Endothelial cell (in vitro differentiated cells): Measurements from ENCODE around the gene ENTPD2. TPM values are rescaled to one million over a fixed set of nuclear protein-coding genes. Genes with fewer than 3 reads are reported as not detected.

Experiments
- DNase-seq: peaks from one replicate; pipeline ENCODE4 v3.0.0; 2021; ENCODE audit warnings: low spot score
- H3K27ac Mint-ChIP-seq: one replicate; pipeline ENCODE4 v1.8.0; 2021; ENCODE audit warnings: mixed read lengths, inconsistent platforms; ENCODE audit not compliant: unreplicated experiment
- H3K27me3 Mint-ChIP-seq: one replicate; pipeline ENCODE4 v1.8.0; 2021; ENCODE audit warnings: mild to moderate bottlenecking, moderate library complexity, mixed read lengths, inconsistent platforms; ENCODE audit not compliant: unreplicated experiment
- H3K36me3 Mint-ChIP-seq: one replicate; pipeline ENCODE4 v1.8.0; 2021; ENCODE audit warnings: mild to moderate bottlenecking, low read depth, mixed read lengths, inconsistent platforms; ENCODE audit not compliant: unreplicated experiment
- H3K4me1 Mint-ChIP-seq: one replicate; pipeline ENCODE4 v1.8.0; 2021; ENCODE audit warnings: mild to moderate bottlenecking, mixed read lengths, inconsistent platforms; ENCODE audit not compliant: unreplicated experiment
- H3K4me3 Mint-ChIP-seq: one replicate; pipeline ENCODE4 v1.8.0; 2021; ENCODE audit warnings: mild to moderate bottlenecking, mixed read lengths, inconsistent platforms; ENCODE audit not compliant: unreplicated experiment
- H3K9me3 Mint-ChIP-seq: one replicate; pipeline ENCODE4 v1.8.0; 2021; ENCODE audit warnings: mixed read lengths, inconsistent platforms; ENCODE audit not compliant: unreplicated experiment
- total RNA-seq: library from RNA; stranded (reverse); fragmentation: NEBNext Ultra II Directional; extraction: Animal tissue kit (Norgen Biotek cat#: 25700); gene quantifications from one replicate; pipeline ENCODE4 v1.2.1, GENCODE V29; 2021; ENCODE audit not compliant: unreplicated experiment
- TF ChIP-seq, protein P1 (sequence below): fragments of 200-600 bp; sonication (generic); IDR thresholded peaks from one replicate; pipeline ENCODE4 v1.5.0; 2021; ENCODE audit warnings: antibody characterized with exemption; ENCODE audit not compliant: unreplicated experiment

Gene ENTPD2
- total RNA-seq, 1 donor from 2014 or later, result 55.6 TPM

DNA sequence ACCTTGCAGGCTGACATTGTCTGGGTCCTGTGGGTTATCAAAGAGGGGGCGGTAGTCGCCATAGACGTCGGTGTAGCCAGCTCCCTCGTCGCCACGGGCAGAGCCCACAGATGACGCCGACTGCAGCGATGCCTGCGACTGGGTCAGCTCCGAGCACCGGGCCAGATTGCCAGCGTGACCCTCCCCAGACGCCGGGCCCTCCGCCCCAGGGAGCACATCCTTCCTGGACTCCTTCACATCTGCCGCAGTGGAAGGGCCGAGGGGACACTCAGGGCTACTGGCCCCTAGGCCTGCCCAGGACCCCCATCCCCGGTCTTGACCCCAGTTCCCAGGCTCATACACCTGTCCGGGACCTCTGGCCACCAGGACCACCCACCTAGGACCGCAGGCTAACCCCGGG, 39.7 kb downstream of the ENTPD2 start:
- no peaks in the 10 kb centered on the region for H3K36me3 Mint-ChIP-seq
- no peak overlapping the region for H3K27ac Mint-ChIP-seq
- TF ChIP-seq, protein P1, sequence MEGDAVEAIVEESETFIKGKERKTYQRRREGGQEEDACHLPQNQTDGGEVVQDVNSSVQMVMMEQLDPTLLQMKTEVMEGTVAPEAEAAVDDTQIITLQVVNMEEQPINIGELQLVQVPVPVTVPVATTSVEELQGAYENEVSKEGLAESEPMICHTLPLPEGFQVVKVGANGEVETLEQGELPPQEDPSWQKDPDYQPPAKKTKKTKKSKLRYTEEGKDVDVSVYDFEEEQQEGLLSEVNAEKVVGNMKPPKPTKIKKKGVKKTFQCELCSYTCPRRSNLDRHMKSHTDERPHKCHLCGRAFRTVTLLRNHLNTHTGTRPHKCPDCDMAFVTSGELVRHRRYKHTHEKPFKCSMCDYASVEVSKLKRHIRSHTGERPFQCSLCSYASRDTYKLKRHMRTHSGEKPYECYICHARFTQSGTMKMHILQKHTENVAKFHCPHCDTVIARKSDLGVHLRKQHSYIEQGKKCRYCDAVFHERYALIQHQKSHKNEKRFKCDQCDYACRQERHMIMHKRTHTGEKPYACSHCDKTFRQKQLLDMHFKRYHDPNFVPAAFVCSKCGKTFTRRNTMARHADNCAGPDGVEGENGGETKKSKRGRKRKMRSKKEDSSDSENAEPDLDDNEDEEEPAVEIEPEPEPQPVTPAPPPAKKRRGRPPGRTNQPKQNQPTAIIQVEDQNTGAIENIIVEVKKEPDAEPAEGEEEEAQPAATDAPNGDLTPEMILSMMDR, result no peak
- no peaks in the 10 kb centered on the region for H3K4me1 Mint-ChIP-seq
- H3K9me3 Mint-ChIP-seq, result no peaks in the 10 kb centered on the region
- H3K4me3 Mint-ChIP-seq, result no peak overlapping the region
- no peaks in the 10 kb centered on the region for H3K27me3 Mint-ChIP-seq
- DNase-seq, result no peak

DNA sequence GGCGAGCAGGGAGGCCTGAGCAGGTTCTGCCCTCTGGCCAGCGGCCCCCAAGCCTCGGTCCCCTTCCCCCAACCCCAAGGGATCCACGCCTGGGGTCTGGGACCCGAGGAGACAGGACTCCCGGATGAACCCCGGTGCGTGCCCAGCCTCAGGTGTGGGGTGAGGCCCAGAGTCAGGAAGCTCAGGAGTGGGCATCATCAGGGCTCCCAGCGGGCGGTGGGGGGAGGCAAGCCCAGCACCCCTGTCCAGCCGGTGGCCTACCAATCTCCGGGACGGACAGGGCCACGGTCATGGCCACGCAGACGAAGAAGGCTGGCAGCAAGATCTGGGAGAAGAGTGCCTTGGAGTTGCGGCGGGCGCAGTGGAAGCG, 40.3 kb downstream of the ENTPD2 start:
- DNase-seq, result no peak
- no peaks in the 10 kb centered on the region for H3K4me1 Mint-ChIP-seq
- H3K9me3 Mint-ChIP-seq, result no peaks in the 10 kb centered on the region
- TF ChIP-seq, protein P1, result no peak
- no peaks in the 10 kb centered on the region for H3K36me3 Mint-ChIP-seq
- no peak overlapping the region for H3K4me3 Mint-ChIP-seq
- no peak overlapping the region for H3K27ac Mint-ChIP-seq
- H3K27me3 Mint-ChIP-seq, result no peaks in the 10 kb centered on the region

DNA sequence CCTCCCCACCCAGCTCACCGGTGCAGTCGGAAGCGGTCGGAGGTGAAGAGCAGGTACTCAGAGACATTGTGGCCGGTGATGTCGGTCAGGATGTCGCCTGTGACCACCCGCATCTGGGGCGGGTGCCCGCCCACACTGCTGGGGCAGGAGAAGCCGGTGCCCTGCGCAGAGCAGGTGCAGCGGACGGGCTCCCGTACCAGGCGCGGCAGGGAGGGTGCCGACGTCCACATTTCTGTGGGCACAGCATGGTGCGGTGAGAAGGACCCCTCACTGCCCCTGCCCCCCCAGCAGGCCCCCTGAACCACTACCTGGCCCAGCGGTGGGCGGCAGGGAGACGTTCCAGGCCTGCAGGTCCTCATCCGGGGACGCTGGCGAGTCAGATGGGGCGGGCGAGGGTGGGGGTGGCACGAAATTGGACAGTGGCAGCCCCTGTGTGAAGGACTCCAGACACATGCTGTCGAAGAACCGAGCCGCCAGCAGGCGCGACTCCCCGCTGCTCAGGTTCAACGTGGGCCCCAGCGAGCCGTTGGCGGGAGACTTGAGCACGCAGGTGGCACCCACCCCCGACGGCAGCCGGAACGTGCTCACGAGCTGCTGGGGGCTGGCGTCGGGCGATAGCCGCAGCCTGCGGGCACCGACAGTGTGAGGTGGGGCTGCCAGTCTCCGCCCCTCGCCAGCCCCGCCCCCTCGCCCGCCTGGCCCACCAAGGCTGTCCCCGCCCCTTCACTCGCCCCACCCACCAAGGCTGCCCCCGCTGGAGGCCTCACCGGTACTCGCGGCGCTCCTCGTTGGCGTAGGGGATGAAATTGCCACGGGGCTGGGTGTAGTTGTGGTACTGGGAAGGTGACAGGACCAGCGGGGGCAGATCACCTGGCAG, 40.9 kb downstream of the ENTPD2 start:
- Mint-ChIP-seq H3K4me3 (no peak overlapping the region), H3K4me1 (no peaks in the 10 kb centered on the region), H3K27ac (no peak overlapping the region), H3K9me3 (no peaks in the 10 kb centered on the region), H3K36me3 (no peaks in the 10 kb centered on the region), H3K27me3 (no peaks in the 10 kb centered on the region)
- TF ChIP-seq, protein P1, result no peak
- no peak for DNase-seq

DNA sequence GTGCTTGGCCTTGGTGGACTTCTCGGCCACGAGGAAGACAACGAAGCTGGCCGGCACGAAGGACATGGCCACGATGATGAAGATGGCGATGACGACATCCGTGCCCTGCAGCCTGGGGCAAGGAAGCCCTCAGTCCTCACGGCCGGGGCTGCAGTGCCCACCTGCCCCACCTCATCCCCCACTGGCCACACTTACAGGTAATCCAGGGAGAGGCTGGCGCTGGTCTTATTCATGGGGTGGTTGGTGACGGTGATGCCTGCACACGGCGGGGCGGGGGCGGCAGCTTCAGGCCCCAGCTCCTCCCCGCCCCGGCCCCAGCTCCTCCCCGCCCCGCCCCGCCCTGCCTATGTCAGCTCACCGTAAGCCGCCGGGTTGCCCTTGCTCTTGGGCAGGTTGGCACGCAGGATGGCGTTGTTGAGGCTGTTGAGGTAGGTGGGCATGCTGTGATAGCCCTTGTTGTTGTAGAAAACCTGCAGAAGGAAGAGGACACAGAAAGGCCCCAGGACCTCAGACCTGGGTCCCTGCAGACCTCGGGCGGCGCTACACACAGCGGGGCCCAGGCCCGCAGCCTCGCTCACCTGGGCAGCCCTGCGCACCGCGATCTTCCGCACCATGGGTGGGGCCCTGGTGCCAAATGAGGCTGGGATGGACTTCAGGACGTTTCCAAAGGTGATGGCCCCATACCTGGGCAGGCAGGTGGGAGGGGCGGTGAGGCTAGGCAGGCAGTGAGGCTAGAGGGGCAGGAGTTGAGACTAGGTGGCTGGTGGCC, 41.8 kb downstream of the ENTPD2 start:
- Mint-ChIP-seq H3K27ac (no peak overlapping the region), H3K36me3 (no peaks in the 10 kb centered on the region), H3K9me3 (no peaks in the 10 kb centered on the region), H3K27me3 (no peaks in the 10 kb centered on the region), H3K4me3 (no peak overlapping the region), H3K4me1 (no peaks in the 10 kb centered on the region)
- DNase-seq, result no peak
- TF ChIP-seq, protein P1, result no peak

DNA sequence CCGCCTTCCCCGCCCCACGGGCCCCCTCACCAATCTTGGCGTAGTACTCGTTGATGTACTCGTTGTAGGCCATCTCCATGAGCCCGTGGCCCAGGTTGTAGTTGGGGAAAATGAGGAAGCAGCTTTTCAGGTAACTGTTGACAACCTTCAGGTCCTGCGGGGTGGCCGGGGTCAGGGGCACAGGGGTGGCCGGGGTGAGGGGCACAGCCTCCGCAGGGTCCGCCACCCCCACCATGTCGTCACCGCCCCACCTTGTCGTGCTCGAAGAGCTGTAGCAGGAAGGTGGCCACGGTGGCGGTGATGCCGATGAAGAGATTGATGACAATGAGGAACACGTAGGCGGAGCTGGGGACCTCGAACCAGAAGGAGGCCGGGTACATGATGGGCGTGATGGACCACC, 42.7 kb downstream of the ENTPD2 start:
- H3K4me3 Mint-ChIP-seq, result no peak overlapping the region
- H3K4me1 Mint-ChIP-seq, result no peaks in the 10 kb centered on the region
- H3K27me3 Mint-ChIP-seq, result no peaks in the 10 kb centered on the region
- H3K36me3 Mint-ChIP-seq, result no peaks in the 10 kb centered on the region
- H3K9me3 Mint-ChIP-seq, result no peaks in the 10 kb centered on the region
- TF ChIP-seq, protein P1, result no peak
- no peak overlapping the region for H3K27ac Mint-ChIP-seq
- no peak for DNase-seq
